Endometrial microvascular endothelial cells (primary cell): ENCODE data around the gene LRIG1. TPM values are rescaled to one million over a fixed set of nuclear protein-coding genes. Genes with fewer than 3 reads are reported as not detected.

Source experiments
- in situ Hi-C: cut with HindIII; loops from 2 replicates; pipeline ENCODE4 v1.10.0; 2017; ENCODE audit warnings: low sequenced_read_pairs, low pct_unique_long_range_greater_than_20kb; ENCODE audit errors: inconsistent ontology term
- total RNA-seq: library from RNA; depleted of rRNA; stranded (reverse); fragments of >200 nt; gene quantifications from one replicate; pipeline ENCODE4 v1.2.3, GENCODE V29; 2015; ENCODE audit errors: inconsistent ontology term

The LRIG1 gene
- total RNA-seq, 1 donor from 2014 or later, result 8.3 TPM

GRCh38 chr3:66411961-66412887, 88.6 kb downstream of the LRIG1 start:
- in situ Hi-C loops, result no loop called here

- in situ Hi-C loops, result no loop called here
These were observed 89.3 kb downstream of the LRIG1 start for GRCh38 chr3:66411474-66411873.

GRCh38 chr3:66410976-66411375, 89.8 kb downstream of the LRIG1 start:
- in situ Hi-C loops, result no loop called here

GRCh38 chr3:66409771-66410754, 90.8 kb downstream of the LRIG1 start:
- in situ Hi-C loops, result no loop called here

- in situ Hi-C loops, result no loop called here
These were observed 93.1 kb downstream of the LRIG1 start for GRCh38 chr3:66407611-66408218.

- in situ Hi-C loops, result no loop called here
These were observed 93.8 kb downstream of the LRIG1 start for GRCh38 chr3:66406831-66407610.

- in situ Hi-C loops, result no loop called here
These were observed 94.7 kb downstream of the LRIG1 start for GRCh38 chr3:66406163-66406562.

- in situ Hi-C loops, result no loop called here
These were observed 95.1 kb downstream of the LRIG1 start for GRCh38 chr3:66405701-66406091.

GRCh38 chr3:66404903-66405700, 95.7 kb downstream of the LRIG1 start:
- in situ Hi-C loops, result no loop called here

- in situ Hi-C loops, result no loop called here
These were observed 96.6 kb downstream of the LRIG1 start for GRCh38 chr3:66404197-66404596.

GRCh38 chr3:66403323-66403990, 97.4 kb downstream of the LRIG1 start:
- in situ Hi-C loops, result no loop called here

- in situ Hi-C loops, result no loop called here
These were observed 98.1 kb downstream of the LRIG1 start for GRCh38 chr3:66402596-66403290.

GRCh38 chr3:66401675-66402491, 98.9 kb downstream of the LRIG1 start:
- in situ Hi-C loops, result no loop called here

GRCh38 chr3:66401157-66401550, 99.7 kb downstream of the LRIG1 start:
- in situ Hi-C loops, result no loop called here

GRCh38 chr3:66400411-66401156, 100.2 kb downstream of the LRIG1 start:
- in situ Hi-C loops, result no loop called here
